DMS79 (cell line): ENCODE data around the gene SP110.
"Not testable (repeated sequence)": the region's sequence is repeated elsewhere in the genome, so short reads cannot be mapped to it uniquely, and the experiment has no call there.

ENCODE experiments used
- DNase-seq: peaks from one replicate; lab custom pipeline; 2025; lab: John Stamatoyannopoulos, UW

SP110 gene

DNA sequence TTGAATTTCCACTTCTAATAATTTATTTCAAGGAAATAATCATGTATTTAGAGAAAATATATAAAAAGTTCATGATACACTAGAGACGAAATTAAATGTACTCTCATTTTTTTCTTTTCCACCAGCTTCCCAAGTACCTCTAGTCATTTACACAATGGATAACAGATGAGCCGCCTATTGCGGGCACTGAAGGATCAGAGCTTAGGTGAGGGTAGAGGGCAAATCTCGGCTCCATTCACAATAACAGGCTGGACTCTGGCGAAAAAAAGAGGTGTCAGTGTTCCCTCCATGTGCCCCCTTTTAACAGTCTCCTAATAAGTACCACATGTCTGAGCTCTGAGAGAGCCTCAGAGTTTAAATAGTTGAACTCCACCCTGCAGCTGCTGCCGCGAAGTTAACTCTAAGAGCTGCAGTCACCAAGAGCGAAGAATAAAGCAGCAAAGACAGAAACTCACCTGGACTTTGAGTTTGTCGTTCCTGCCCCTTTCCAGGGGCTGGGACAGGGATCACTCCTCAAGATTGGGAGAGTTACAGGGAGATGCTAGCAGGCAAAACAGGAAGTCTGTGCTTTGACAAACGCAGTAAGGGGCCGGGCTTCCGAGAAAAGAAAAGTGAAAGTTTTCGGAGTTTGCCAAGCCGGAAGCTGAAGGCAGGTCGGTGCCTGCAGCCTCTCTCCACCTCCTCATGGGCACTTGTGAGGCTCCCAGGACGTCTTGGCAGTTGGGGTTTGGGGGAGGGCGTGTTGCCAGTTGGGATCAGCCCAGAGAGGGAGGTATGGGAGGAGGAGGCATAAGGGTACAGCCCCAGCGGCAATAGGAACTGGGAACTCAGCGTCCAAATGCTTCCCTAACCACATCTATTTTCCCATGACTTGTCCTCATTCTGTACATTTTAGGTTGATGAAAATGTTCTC lies at the start of gene SP110:
Gene SP110, minus strand, starts transcription at position 566 of the 913 bp plus-strand sequence. CDS start 3,057 bp downstream, outside the sequence.
- peak; percentile 62 for DNase-seq

DNA sequence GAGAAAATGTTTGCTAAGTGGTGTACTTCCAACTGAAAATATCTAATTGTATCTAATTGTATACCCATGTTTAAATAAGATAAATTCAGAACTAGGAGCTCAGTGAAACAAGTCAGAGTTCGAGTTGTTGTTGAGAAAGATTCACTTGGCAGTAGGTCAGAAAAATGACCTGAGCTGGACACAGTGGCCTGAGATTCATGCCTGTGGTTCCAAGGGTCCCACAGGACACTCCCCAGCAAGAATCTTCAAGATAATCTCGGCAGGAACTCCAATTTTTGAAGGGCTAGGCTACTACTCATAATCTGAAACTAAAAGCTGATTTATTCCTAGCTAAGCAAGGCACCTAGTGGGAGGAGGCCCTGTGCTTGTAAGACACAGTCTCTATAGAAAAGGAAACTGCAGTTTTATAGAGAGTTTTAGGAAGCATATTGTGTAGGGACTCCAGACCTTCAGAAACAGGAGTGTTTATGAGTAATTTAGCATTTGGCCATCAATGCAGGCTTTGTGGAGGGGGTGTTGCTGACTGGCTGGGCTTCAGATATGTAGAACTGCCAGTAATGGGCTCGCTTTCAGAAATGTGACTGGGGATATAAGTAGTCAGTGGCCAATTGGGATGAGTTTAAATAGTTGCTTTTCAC lies 48.9 kb upstream of the SP110 start:
- no peak for DNase-seq

DNA sequence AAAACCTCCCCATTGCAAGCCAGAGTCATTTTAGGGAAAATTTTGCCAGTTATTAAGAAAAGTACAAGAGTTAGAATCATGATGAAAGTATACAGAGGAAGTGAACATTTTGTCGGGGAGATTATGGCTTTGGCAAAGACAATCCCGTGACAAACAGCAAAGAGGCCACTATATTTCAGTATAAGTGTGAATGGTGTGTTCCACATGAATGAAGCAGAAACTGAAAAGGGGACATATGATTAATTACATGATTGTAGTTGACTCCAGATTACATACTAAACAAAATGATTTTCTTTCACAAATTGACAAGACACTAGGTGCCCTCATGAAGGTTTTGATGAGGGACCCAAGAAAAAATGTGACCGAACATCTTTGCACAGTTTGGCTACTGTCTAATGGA lies 47.8 kb upstream of the SP110 start:
- DNase-seq: no peak

DNA sequence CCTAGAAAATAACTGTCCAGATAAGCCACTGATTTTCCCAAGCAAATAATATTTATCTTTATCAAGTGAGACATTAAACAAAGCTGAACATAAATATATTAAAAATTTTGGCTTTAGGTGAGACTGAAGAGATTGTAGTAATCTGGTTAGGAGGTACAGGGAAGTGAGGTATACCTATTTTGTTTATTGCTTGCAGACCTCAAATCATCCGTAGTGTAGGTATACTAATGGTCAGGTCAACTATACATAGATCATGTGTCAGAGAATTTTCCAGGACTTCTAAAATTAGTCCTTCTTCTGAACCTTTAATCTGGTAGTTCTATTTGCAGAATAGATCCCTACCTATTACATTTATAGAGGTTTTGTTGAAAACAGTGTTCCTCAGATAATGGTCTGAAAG lies 47.3 kb upstream of the SP110 start:
- no peak for DNase-seq

DNA sequence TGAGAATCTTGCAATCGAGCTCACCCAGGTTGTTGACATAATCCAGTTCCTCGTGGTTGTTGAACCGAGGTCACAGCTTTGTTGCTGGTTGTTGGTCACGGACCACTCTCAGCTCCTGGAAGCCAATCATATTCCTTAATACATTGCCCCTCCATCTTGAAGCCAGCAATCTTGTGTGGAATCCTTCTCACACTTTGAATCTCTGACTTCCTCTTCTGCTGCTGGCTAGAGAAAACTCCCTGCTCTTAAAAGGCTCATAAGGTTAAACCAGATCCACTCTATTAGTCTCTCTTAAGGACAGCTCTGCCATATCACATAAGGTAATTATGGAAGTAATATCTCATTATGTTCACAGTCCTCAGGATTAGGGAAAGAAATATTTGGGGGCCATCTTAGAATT lies 46.9 kb upstream of the SP110 start:
- DNase-seq: no peak

DNA sequence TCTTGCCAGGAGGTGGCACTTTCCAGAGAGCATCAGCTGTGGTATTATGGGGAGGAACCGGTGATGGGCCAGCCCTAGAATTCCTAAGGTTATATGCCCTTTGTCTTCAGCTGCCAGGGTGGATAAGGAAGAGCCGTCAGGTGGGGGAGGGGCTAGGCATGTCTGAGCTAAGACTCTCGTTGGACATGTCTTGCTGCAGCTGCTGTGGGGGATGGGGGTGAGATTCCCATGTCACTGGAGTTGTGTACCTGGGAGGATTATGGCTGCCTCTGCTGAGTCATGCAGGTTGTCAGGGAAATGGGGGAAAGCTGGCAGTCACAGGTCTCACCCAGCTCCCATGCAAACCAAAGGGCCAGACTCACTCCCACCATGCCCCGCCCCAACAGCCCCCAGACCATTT lies 45.2 kb upstream of the SP110 start:
- DNase-seq: not testable (repeated sequence)

DNA sequence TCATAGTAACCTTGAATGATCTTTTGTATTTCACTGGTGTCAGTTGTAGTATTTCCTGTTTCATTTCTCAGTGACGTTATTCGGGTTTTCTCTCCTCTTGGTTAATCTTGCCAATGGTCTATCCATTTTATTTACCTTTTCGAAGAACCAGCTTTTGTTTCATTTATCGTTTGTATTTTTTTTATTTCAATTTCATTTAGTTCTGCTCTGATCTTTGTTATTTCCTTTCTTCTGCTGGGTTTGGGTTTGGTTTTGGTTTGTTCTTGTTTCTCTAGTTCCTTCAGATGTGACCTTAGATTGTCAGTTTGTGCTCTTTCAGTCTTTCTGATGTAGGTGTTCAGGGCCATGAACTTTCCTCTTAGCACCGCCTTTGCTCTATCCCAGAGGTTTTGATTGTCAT lies 42.5 kb upstream of the SP110 start:
- no peak for DNase-seq

DNA sequence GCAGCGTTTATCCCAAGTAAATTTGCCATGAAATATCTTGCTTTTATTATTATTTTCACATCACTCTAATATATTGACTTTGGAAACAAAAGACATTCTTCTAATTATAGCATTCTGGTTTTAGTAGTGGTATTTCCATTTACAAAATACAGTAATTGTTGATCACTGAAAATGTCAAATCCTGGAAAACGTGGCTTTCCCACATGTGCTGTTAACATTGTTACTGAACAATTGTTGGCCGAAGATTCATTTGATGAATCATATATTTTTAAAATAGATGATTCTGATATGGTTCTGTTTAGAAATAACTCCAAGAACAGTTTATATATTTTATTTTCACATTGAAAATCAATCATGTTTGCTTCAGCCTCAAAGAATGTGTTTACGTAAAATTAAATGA lies 38.7 kb upstream of the SP110 start:
- DNase-seq: no peak

DNA sequence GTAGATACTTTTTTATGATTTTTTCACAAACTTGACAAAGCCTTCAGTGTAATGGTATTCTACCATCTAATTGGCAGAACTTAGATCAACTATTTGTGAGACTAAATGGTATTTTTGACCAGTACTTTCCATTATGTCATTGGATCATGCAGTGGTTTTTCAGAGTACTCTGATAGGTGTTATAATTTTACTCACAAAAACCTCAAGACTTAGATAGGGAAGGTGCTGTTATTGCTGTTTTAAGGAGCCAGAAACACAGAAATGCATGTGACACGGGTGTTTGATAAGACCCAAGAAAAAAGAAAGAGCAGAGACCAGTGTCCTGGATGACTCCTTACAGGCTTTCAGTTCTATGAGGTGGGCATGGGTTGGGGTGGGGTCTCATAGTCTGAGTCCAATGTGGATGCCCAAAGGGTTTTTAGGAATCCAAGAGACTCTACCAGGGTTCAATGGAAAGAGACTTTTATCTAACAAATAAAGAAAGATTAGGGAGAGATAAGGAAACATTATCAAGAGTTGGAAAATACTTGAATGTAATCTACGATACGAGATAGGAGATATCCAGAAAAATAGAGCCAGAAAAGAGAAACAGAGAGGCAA lies 37.0 kb upstream of the SP110 start:
- DNase-seq: no peak

DNA sequence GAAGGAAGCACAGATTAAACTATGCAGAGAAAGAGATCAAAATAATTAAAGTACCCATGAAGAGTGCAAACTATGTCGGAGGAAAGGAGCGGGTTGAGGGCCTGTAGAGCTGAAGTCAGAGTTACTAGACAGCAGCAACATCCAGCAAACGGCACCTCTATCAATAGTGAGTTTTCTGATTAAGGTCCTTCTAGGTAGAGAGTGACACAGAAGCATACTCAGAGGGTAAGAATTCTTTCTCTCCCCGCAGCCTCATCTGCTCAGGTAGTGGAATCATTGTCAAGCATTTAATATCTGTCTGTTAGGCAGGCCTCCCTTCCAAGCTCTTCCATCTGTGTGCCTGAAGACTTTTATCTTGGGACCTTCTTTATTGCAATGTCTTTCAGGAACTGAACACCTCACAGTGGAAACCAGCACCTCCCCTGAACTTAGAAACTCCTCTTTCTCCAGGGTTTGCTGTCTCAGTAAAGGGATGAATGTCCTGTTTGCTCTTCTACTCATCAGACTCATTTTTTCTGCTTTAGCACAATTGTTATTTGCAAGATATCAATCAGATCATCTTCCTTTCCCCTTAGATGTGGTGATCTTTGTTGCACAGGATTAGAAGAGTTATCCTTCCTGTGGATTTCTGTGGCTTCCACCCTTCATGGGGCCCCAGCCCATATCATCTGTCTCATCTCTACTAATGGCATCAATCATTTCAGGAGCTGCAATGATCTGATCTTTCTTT lies 34.5 kb upstream of the SP110 start:
- no peak for DNase-seq

DNA sequence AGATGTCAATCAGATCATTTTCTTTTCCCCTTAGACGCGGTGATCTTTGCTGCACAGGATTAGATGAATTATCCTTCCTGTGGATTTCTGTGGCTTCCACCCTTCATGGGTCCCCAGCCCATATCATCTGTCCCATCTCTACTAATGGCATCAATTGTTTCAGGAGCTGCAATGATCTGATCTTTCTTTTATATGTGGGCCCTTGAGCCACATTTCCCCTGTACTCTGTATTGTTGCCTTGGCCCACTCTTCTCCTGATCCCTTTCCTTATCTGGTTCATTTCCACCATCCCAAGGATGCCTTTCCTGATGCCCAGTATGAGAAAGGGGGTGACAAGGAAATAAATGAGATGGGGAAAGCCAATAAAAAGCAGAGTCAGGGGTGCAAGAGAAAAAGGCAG lies 30.4 kb upstream of the SP110 start:
- no peak for DNase-seq

DNA sequence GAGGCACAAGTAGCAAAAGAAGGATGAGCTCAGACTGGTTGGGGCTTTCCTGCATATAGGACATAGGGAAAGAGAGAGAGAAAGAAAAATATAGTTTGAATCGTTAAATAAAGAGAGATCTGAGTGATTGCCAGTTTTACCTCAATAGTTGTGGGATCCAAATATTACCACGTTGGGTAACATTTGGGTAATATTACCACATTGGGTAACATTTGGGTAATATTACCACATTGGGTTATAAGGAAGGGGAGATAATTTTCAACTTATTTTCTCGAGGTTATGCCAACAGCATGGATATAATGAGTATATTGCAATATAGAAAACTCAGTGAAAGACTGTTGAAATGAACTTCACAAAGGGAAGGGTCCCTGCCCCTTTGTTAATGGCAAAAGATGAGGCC lies 26.4 kb upstream of the SP110 start:
- DNase-seq: no peak

DNA sequence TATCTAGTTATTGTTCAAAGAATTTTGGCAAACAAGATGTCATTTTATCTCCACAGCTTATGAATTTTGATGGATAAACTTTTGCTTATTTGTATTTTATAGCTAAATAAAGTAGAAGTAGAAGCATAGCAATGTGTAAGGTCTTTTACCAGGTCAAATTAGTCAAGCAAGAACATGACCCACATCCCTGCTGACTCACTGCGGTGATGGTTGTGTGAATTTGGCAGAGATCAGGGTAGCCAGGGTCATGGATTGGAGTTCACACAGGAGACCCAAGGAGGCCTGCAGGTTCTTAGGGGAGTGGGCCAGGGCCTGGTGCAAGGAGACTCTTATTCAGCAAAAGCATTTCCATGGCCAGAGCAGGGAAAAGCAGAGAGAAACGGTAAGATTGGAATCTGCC lies 24.4 kb upstream of the SP110 start:
- no peak for DNase-seq

DNA sequence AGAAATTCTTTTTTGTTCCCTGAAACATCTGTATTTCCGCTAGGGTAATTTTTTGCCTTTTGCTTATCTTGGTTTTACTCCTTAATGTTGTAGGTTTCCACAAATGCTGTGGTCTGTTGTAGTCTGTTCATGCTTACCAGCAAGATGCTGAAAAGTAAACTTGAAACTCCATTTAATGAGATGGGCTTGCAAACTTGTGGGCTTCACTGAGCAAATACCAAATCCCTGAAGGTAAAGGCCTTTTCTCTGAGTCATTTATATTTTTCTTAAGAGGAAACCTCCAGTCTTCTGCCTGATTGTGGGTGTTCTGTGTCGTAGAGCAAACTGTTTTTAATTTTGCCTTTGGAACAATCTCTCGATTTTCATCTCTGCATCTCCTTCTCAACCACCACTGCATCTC lies 15.1 kb upstream of the SP110 start:
- DNase-seq: no peak

DNA sequence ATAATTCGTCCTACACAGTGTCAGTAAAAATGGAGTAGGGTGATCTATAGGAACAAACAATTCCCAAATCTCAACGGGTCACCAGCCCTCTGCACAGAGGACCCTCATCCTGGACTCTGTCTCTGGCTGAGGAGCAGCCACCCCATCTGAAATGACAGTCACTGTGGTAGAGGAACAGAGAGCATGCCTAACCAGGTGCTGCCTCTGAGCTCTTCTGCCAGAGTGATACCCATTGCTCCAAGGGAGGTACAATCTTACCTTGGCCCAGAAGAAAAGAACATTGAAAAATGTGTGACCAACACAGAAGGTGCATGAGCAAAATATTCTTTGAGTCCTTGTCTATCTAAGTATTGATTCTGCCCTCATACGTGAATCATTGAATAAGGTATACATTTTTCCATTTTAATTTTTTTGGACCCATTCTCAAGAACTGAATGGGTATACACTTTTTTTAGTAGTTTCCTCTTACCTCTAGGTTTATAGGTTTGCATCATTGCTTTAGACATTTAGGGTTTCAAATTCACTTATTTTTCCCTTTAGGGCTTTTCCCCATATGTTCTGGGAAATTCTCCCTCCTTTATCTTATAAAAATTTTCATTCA lies 14.4 kb upstream of the SP110 start:
- no peak for DNase-seq

DNA sequence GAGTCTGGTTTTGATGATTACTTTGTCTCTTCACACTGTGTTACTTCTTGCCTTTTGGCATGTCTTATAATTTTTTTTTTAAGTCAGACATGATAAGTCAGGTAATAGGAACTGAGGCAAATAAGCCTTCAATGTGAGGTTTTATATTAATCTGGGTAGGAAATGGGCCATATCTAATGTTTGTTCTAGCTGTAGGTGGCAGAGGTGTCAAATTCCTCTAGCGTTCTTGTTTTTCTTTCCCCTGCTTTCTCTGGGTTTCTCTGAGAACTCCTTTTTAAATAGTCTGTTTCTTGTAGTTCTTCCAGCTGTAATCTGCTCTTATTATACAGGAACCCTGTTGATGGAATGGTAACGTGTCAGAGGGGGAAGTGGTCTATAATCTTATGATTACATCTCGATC lies 11.5 kb upstream of the SP110 start:
- no peak for DNase-seq

DNA sequence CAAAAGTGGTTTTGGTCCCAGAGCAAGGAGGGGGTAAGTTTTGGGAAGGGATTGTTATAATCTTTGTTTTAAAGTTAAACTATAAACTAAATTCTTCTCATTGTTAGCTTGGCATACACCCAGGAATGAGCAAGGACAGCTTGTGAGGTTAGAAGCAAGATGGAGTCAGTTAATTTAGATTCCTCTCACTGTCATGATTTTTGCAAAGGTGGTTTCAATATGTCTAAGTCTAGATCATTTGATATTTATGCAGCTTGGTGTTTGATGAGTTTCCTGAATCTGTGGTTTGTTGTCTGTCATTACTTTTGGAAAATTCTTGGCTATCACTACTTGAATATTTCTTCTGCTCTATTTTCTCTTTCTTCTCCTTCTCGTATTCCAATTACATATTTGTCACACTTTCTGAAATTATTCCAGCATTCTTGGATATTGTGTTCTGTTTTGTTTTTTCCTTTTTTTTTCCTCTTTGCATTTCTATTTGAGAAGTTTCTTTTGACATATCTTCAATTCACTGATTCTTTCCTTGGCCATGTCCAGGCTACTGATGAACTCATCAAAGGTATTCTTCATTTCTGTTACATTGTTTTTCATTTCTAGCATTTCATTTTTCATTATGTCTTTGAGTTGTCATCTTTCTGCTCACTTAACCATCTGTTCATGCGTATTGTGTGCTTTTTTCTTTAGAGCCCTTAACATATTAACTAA lies 10.9 kb upstream of the SP110 start:
- DNase-seq: no peak

DNA sequence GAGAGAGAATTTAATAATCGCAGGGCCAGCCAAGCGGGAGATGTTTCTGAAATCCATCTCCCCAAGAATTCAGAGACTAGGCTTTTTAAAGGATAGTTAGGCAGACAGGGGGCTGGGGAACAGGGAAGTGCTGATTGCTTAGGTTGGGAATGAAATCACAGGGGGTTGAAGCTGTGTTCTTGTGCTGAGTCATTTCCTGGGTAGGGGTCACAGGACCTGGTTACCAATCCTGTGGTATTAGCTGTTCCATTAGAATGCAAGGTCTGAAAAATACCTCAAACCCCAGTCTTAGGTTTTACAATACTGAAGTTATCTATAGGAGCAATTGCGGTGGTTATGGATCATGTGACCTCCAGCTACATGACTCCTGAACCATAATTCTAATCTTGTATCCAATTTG lies 10.3 kb upstream of the SP110 start:
- no peak for DNase-seq

DNA sequence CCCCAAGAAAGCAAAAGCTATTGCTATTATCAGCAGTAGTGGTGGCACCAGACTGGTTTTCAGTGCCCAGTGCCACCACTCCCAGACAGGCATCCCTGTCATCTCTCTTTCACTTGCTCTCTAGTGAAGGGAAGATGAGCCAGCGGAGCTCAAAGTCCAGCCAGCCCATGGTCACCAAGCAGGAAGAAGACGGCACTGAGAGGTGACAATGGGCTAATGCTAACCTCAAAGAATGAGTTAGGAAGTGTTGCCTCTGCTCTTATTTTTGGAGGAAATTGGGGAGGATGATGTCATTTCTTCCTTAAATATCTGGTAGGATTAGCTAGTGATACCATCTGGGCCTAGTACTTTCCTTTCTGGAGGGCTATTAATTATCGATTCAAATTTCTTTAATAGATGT lies 7.4 kb upstream of the SP110 start:
- DNase-seq: no peak

DNA sequence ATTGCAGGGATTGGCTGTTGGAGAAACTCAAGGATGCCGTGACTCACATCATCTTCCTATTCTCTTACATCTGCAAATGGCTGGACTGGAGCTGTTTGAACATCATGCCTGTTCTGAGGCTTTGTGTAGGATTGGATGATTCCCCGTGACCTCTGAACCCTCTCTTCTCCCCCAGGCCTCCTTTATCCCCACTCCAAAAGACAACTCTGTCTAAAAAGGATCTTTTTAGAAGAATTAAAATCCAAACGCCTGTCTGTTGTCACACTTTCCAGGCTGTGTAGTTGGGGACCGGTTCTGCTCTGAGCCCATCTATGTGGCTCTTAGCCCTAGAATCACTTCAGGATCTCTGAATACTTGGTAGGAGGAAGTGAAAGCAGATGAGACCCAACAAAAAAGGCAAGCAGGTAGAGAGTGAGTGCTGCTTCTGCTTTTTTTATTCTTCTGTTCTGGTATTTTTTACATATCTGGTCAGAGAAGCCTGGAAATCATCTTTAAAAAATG lies 6.3 kb upstream of the SP110 start:
- no peak for DNase-seq

DNA sequence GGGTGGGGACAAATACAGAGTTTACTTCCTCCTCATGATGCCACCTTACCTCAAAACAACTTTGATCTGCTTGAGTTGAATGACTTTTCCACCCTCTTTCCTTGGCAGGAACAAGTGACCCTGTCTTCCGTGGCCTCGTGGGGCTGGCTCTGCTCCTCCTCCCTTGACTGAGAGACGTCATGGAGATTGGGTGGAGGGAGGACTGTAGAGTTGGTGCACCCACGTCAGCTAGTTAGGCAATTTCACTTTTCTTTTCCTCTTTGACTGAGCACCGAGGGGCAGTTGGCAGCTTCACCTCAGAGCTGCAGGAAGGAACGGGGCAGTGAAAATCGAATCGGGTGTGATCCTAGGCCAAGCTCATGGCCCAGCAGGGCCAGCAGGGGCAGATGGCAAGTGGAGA lies 5.7 kb upstream of the SP110 start, which contains the start of gene SP140:
Gene SP140, plus strand, starts transcription at position 251 of the 400 bp plus-strand sequence. Its CDS starts 109 bp downstream, at position 360.
- no peak for DNase-seq
